Stomach (tissue), 9 donors: ENCODE data around the gene DUOXA1. TPM values are rescaled to one million over a fixed set of nuclear protein-coding genes. Genes with fewer than 3 reads are reported as not detected.

Experiments used
- DNase-seq, 2 donors: peaks; one replicate each; pipeline versions ENCODE4 v3.0.0 to v3.0.0-alpha.2; 2013 to 2019
- H3K27ac ChIP-seq, 5 donors: fragments of 200-600 bp in 4 of 5; sonication (generic) in 4 of 5; one replicate each; pipeline ENCODE4 v1.5.1; 2013 to 2019; ENCODE audit warnings: mild to moderate bottlenecking in 1 of 5, moderate library complexity in 1 of 5
- H3K27me3 ChIP-seq, 3 donors: fragments of 200-600 bp; sonication (generic); one replicate each; pipeline ENCODE4 v1.5.1; 2017 to 2019; ENCODE audit warnings: mixed run types in 1 of 3
- H3K36me3 ChIP-seq, 4 donors: fragments of 200-600 bp; sonication (generic); 1 replicate in 3 of 4; 2 replicates in 1 of 4; pipeline ENCODE4 v1.5.1; 2016 to 2019
- H3K4me1 ChIP-seq, 4 donors: fragments of 200-600 bp; sonication (generic); one replicate each; pipeline ENCODE4 v1.5.1; 2016 to 2019
- H3K4me3 ChIP-seq, 4 donors: fragments of 200-600 bp; sonication (generic) in 3 of 4; one replicate each; pipeline ENCODE4 v1.5.1; 2016 to 2019; ENCODE audit warnings: mild to moderate bottlenecking in 1 of 4
- H3K9me3 ChIP-seq, 4 donors: fragments of 200-600 bp; sonication (generic); one replicate each; pipeline ENCODE4 v1.5.1; 2016 to 2019
- EP300 ChIP-seq: sonication (generic); formaldehyde crosslinking; IDR thresholded peaks from one replicate; pipeline ENCODE4 v1.6.1; 2017; ENCODE audit warnings: antibody characterized with exemption
- POLR2A ChIP-seq, 4 donors: fragments of 450-650 bp; IDR thresholded peaks; one replicate each; pipeline ENCODE4 v1.6.1; 2016; ENCODE audit warnings: antibody characterized with exemption in 4 of 4, control low read depth in 2 of 4, mild to moderate bottlenecking in 1 of 4, moderate library complexity in 1 of 4
- POLR2AphosphoS5 ChIP-seq, 3 donors: sonication (generic); formaldehyde crosslinking; IDR thresholded peaks; one replicate each; pipeline ENCODE4 v1.6.1; 2016; ENCODE audit warnings: antibody characterized with exemption in 3 of 3
- WGBS, 5 donors: extraction: QIAGEN DNeasy Blood & Tissue Kit in 3 of 5; methylation state at CpG; one replicate each; pipeline versions ENCODE4 v1.1.5 to v1.1.7; 2013 to 2018; 5-methylcytosine and 5-hydroxymethylcytosine counted together
- intact Hi-C: fragments of 100-400 bp; cut with DNase I; formaldehyde crosslinking; loops from one replicate; pipeline ENCODE4 v1.15.1; 2023; ENCODE audit warnings: low total_unique reads
- polyA plus RNA-seq, 3 donors: library from polyadenylated mRNA; stranded (reverse); fragments of 200-250 nt; gene quantifications; one replicate each; pipeline ENCODE4 v1.2.3, GENCODE V29; 2013
- total RNA-seq, 5 donors: library from RNA; depleted of rRNA; stranded (reverse); fragments of >200 nt; gene quantifications; one replicate each; pipeline versions ENCODE4 v1.1.0 to v1.2.3, GENCODE V29; 2014 to 2016
- TF ChIP-seq, protein P1 (sequence below), 7 experiments: fragments of 450-650 bp in 4 of 7; fragments of 200-600 bp in 3 of 7; sonication (generic) in 3 of 7; IDR thresholded peaks; one replicate each; pipeline ENCODE4 v1.5.1; 2016 to 2019; ENCODE audit warnings: antibody characterized with exemption in 7 of 7, control low read depth in 2 of 7, mild to moderate bottlenecking in 1 of 7
- donor health status: healthy with polysubstance abuse.
- donor health status: Bipolar disorder and iron deficiency.
- donor health status: healthy.

The DUOXA1 gene
- total and polyA plus RNA-seq, 8 donors: 2.4 to 96.7 (median 26.4) TPM; not detected in 1

DNA sequence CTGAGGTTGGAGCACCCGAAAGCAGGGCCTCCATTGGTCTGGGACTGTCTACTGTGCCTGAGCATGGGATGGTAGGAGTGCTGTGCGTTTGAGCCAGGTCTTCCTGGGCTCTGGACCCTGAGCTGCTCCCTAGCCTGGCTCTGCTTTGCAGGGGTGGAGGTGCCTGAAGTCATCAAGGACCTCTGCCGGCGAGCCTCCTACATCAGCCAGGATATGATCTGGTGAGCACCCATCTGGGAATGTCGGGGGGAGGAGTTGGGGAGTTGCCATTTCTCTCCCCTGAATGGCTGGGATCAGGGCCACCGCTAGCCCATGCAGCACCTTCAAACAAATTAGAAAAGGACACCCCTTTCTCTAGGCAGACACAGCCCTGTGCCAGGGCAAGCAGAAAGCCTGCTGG is 20.8 kb upstream of the DUOXA1 start:
- H3K27ac ChIP-seq: no peak overlapping the region
- no peak for DNase-seq
- 82 to 91% (median 83%) methylated on average over 5 to 6 of the region's 6 CpGs for WGBS, 5 donors
- TF ChIP-seq POLR2A (IDR thresholded peaks at IDR 0.05): no peak
- no peak for TF ChIP-seq EP300
- no peak for TF ChIP-seq POLR2AphosphoS5 (IDR thresholded peaks at IDR 0.05)
- TF ChIP-seq, protein P1, sequence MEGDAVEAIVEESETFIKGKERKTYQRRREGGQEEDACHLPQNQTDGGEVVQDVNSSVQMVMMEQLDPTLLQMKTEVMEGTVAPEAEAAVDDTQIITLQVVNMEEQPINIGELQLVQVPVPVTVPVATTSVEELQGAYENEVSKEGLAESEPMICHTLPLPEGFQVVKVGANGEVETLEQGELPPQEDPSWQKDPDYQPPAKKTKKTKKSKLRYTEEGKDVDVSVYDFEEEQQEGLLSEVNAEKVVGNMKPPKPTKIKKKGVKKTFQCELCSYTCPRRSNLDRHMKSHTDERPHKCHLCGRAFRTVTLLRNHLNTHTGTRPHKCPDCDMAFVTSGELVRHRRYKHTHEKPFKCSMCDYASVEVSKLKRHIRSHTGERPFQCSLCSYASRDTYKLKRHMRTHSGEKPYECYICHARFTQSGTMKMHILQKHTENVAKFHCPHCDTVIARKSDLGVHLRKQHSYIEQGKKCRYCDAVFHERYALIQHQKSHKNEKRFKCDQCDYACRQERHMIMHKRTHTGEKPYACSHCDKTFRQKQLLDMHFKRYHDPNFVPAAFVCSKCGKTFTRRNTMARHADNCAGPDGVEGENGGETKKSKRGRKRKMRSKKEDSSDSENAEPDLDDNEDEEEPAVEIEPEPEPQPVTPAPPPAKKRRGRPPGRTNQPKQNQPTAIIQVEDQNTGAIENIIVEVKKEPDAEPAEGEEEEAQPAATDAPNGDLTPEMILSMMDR (IDR thresholded peaks at IDR 0.05): no peak
- peaks cover 0 to 9% (median 2%) of the 10 kb centered on the region in 4 donors for H3K4me1 ChIP-seq
- H3K4me3 ChIP-seq: no peak overlapping the region
- H3K9me3 ChIP-seq: no peaks in the 10 kb centered on the region
- intact Hi-C loops: no loop called here
- no peaks in the 10 kb centered on the region for H3K27me3 ChIP-seq
- peaks cover 16 to 57% (median 32%) of the 10 kb centered on the region in 4 donors for H3K36me3 ChIP-seq

DNA sequence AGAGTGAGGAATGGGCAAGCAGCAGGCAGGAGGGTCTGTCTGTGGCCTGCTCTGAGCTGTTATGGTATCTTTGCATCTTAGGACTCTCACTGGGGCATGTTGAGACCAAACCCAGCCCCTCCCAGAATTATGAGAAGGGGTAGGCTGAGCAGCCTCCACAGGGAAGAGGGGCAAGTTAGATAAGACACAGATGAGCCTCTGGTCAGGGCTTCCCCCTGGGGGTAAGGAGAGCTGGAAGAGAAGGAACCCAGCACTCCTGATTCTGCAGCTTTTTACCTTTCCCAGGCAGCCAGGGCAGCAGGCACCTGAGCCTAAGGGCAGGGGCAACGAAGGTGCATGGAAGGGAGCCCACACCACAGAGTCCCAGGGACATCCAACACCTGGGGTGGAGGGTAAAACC is 19.4 kb upstream of the DUOXA1 start:
- intact Hi-C loops: no loop called here

DNA sequence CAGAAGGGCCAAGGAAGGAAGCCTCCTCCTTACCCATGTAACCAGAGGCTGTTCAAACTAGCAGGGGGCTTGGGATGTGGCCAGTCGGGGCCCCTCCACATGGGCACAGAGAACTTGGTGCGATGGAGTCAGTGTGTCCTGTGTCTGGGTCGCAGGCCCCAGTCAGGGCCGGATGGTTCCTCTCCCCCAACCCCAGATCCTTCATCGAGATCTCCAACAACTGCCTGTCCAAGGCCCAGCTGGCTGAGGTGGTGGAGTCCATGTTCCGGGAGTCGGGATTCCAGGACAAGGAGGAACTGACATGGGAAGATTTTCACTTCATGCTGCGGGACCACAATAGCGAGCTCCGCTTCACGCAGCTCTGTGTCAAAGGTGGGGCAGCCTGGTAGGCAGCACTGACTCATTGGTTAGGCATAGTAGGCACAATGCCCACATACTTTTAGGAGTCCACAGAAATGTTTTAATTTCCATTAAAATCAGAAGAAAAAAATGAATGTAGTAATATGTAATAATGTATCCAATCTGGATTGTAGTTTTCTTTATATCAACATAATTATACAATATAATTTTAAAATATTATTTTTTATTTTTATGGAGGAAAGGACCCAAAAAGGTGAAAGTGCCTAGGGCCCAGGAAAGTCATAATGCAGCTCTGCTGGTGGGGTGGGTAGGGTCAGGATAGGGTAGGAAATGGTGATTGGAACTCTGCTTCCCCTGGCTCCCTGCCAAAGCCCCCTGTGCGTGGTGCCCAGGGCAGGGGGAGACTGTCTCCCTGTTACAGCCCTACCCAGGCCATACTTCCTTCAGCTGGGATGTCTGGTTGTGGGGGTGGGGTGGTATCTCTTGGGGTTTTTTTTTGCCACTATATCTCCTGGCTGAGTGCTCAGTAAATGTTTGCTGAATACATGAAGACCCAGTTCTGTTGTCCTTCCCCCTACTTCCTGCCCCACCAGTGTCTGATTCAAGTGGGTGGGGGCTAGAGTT is 18.7 kb upstream of the DUOXA1 start:
- peaks cover 19 to 64% (median 39%) of the 10 kb centered on the region in 4 donors for H3K36me3 ChIP-seq
- TF ChIP-seq POLR2AphosphoS5 (IDR thresholded peaks at IDR 0.05) (no peak), EP300 (no peak), POLR2A (IDR thresholded peaks at IDR 0.05) (no peak)
- TF ChIP-seq, protein P1 (IDR thresholded peaks at IDR 0.05): no peak
- intact Hi-C loops: no loop called here
- H3K27ac ChIP-seq: no peak overlapping the region
- 80 to 91% (median 86%) methylated on average over 9 to 12 of the region's 12 CpGs for WGBS, 5 donors
- no peaks in the 10 kb centered on the region for H3K27me3 ChIP-seq
- H3K4me3 ChIP-seq: no peak overlapping the region
- H3K9me3 ChIP-seq: no peaks in the 10 kb centered on the region
- no peak for DNase-seq
- peaks cover 0 to 9% (median 2%) of the 10 kb centered on the region in 4 donors for H3K4me1 ChIP-seq

More for the DNA sequence above, 19.4 kb upstream of the DUOXA1 start:
- Histone ChIP-seq H3K4me1 (peaks cover 0 to 9% (median 2%) of the 10 kb centered on the region in 4 donors), H3K27ac (no peak overlapping the region), H3K36me3 (peaks cover 17 to 65% (median 37%) of the 10 kb centered on the region in 4 donors), H3K27me3 (no peaks in the 10 kb centered on the region), H3K9me3 (no peaks in the 10 kb centered on the region), H3K4me3 (no peak overlapping the region)
- no peak for DNase-seq
- no peak for TF ChIP-seq EP300
- TF ChIP-seq, protein P1 (IDR thresholded peaks at IDR 0.05): no peak
- TF ChIP-seq POLR2A (IDR thresholded peaks at IDR 0.05): no peak
- TF ChIP-seq POLR2AphosphoS5 (IDR thresholded peaks at IDR 0.05): no peak
- WGBS, 5 donors: 59 to 89% (median 65%) methylated on average over 1 of the region's 1 CpG

DNA sequence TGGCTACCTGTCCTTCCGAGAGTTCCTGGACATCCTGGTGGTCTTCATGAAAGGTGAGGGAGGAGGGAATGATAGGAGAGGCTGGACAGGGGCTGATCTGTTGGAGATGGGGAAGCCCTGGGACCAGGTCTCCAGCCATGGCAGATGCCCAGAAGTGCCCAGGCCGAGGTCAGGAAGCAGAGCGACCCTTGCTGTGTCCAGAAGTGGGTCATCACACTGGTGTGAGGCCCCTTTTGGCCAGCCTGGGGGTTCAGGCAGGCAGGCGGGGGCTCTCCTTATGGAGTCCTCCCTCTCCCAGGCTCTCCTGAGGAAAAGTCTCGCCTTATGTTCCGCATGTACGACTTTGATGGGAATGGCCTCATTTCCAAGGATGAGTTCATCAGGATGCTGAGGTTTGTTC is 17.9 kb upstream of the DUOXA1 start:
- TF ChIP-seq POLR2A (IDR thresholded peaks at IDR 0.05) (no peak), EP300 (no peak), POLR2AphosphoS5 (IDR thresholded peaks at IDR 0.05) (no peak)
- TF ChIP-seq, protein P1 (IDR thresholded peaks at IDR 0.05): no peak
- Histone ChIP-seq H3K4me1 (peaks cover 0 to 9% (median 2%) of the 10 kb centered on the region in 4 donors), H3K27me3 (no peaks in the 10 kb centered on the region), H3K9me3 (no peaks in the 10 kb centered on the region), H3K4me3 (no peak overlapping the region), H3K36me3 (peaks cover 19 to 69% (median 42%) of the 10 kb centered on the region in 4 donors), H3K27ac (no peak overlapping the region)
- 89 to 96% (median 95%) methylated on average over 7 of the region's 7 CpGs for WGBS, 5 donors
- DNase-seq: no peak
- intact Hi-C loops: no loop called here
